D721Med (cell line): ENCODE measurements around the gene NUP58.

Experiments used
- DNase-seq: peaks from one replicate; pipeline ENCODE4 v3.0.0; 2011; ENCODE audit warnings: low spot score; ENCODE audit not compliant: insufficient read length
- FAIRE-seq: peaks from 2 replicates; lab custom pipeline; 2011; peaks lifted over from hg19 to GRCh38; lab: Jason Lieb, UNC
- TF ChIP-seq, protein P1 (sequence below): IDR thresholded peaks from 2 replicates; pipeline ENCODE4 v1.5.1; 2012; ENCODE audit warnings: mild to moderate bottlenecking, control low read depth; ENCODE audit not compliant: insufficient read depth; ENCODE audit errors: missing control alignments

The NUP58 gene

GRCh38 chr13:25380741-25381324 is 79.4 kb downstream of the NUP58 start:
- TF ChIP-seq, protein P1, sequence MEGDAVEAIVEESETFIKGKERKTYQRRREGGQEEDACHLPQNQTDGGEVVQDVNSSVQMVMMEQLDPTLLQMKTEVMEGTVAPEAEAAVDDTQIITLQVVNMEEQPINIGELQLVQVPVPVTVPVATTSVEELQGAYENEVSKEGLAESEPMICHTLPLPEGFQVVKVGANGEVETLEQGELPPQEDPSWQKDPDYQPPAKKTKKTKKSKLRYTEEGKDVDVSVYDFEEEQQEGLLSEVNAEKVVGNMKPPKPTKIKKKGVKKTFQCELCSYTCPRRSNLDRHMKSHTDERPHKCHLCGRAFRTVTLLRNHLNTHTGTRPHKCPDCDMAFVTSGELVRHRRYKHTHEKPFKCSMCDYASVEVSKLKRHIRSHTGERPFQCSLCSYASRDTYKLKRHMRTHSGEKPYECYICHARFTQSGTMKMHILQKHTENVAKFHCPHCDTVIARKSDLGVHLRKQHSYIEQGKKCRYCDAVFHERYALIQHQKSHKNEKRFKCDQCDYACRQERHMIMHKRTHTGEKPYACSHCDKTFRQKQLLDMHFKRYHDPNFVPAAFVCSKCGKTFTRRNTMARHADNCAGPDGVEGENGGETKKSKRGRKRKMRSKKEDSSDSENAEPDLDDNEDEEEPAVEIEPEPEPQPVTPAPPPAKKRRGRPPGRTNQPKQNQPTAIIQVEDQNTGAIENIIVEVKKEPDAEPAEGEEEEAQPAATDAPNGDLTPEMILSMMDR, result no peak
- FAIRE-seq (no peak), DNase-seq (no peak)

GRCh38 chr13:25384758-25385410 is 83.5 kb downstream of the NUP58 start:
- no peak for FAIRE-seq
- TF ChIP-seq, protein P1, result no peak

DNA sequence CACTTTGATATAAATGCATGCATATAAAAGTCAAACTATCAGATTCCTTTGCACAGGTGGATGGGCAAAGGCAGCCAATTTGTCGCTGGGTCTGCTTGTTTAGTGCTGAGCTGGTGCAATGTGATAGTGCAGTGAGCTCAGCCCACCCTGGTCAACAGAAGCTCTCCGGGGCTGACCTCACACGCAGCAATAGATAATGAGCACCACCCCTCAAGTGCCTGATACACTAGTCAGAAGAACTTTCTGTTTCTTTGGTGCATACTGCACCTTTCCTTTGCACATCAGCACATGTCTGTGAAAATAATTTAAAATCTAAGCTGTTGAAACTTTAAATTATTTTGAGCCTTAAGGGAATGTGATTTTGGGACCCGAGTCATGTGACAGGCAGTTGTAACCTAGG is 90.5 kb downstream of the NUP58 start:
- no peak for DNase-seq
- no peak for FAIRE-seq
- TF ChIP-seq, protein P1, result no peak

More at GRCh38 chr13:25384758-25385410, 83.5 kb downstream of the NUP58 start:
- no peak for DNase-seq
